Measurements from ENCODE around the gene TBCE.
"Not testable (repeated sequence)": the region's sequence is repeated elsewhere in the genome, so short reads cannot be mapped to it uniquely, and the experiment has no call there.

- TF ChIP-seq, protein P1, sequence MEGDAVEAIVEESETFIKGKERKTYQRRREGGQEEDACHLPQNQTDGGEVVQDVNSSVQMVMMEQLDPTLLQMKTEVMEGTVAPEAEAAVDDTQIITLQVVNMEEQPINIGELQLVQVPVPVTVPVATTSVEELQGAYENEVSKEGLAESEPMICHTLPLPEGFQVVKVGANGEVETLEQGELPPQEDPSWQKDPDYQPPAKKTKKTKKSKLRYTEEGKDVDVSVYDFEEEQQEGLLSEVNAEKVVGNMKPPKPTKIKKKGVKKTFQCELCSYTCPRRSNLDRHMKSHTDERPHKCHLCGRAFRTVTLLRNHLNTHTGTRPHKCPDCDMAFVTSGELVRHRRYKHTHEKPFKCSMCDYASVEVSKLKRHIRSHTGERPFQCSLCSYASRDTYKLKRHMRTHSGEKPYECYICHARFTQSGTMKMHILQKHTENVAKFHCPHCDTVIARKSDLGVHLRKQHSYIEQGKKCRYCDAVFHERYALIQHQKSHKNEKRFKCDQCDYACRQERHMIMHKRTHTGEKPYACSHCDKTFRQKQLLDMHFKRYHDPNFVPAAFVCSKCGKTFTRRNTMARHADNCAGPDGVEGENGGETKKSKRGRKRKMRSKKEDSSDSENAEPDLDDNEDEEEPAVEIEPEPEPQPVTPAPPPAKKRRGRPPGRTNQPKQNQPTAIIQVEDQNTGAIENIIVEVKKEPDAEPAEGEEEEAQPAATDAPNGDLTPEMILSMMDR (conservative IDR thresholded peaks at IDR 0.05; ENCODE audit: low read depth, low read length), result not testable (repeated sequence)
- TF ChIP-seq EZH2phosphoT487 (IDR thresholded peaks at IDR 0.05; ENCODE audit: borderline replicate concordance, low read length); EZH2 (IDR thresholded peaks at IDR 0.05; ENCODE audit: low read length, unreplicated experiment): not testable (repeated sequence)
Observed at GRCh38 chr1:235381955-235382739, 14.9 kb downstream of the TBCE start.

Measured in PC-3 (cell line).